ENCODE measurements around the gene GFOD1.

Gene GFOD1

DNA sequence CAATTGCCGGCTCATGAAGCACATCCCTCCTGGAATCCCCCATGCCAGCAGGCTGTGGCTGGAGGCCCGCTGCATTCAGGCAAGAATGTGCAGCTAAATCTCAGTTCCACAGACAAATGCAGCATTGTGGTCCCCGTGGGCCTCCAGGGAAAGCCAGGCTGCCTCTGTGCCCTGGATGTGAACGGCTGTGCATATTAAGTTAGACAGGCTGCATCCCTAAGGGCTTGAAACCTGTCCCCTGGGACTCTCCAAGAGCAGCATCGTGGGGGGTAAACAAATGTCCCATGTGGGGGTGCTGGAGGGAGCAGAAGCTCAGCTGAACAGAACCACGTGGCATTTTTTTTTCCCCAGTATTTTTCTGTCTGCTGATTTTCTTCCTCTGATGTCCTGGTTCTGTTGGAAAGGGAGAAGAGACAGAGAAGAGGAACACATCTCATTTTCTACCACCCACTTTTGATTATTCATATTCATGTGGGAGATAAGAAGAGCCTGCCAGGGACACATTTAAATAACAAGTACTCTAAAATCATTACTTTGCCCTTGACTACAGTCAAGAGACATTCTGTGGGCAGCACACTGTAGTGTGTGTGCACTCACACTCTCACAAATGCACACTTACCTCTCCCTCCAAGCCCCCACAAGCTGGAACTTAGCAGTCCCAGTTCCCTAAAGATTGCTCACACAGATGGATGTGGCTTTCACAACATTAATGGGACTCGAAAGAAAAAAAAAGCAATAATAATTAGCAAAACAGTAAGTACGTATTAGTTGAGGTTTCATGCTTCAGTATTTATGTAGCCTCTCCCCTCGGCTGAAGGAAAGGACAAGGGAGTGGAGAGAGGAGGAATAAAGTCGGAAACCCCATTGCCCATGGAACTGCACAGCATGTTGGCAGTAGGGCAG lies 16.9 kb downstream of the GFOD1 start:
- TF ChIP-seq ZNF565 (CRISPR knock-in tag; conservative IDR thresholded peaks at IDR 0.05; ENCODE audit: low read depth) (no peak), ZFP30 (CRISPR knock-in tag; IDR thresholded peaks at IDR 0.05) (no peak), ZFP3 (CRISPR knock-in tag; IDR thresholded peaks at IDR 0.05) (no peak), RARB (CRISPR knock-in tag; IDR thresholded peaks at IDR 0.05) (no peak), CSRNP3 (CRISPR knock-in tag; IDR thresholded peaks at IDR 0.05) (no peak), ZNF8 (CRISPR knock-in tag; IDR thresholded peaks at IDR 0.05) (no peak), TOX (CRISPR knock-in tag; IDR thresholded peaks at IDR 0.05; ENCODE audit: borderline replicate concordance) (no peak), OSR1 (CRISPR knock-in tag; IDR thresholded peaks at IDR 0.05) (no peak), SNAI2 (CRISPR knock-in tag; IDR thresholded peaks at IDR 0.05) (no peak), BACH2 (CRISPR knock-in tag; IDR thresholded peaks at IDR 0.05; ENCODE audit: borderline replicate concordance) (no peak), ESRRG (CRISPR knock-in tag; IDR thresholded peaks at IDR 0.05) (no peak), TCF4 (CRISPR knock-in tag; IDR thresholded peaks at IDR 0.05; ENCODE audit: borderline replicate concordance) (no peak), ZNF70 (CRISPR knock-in tag; IDR thresholded peaks at IDR 0.05) (no peak), ISL1 (CRISPR knock-in tag; IDR thresholded peaks at IDR 0.05) (no peak), ZC3H10 (CRISPR knock-in tag; IDR thresholded peaks at IDR 0.05) (no peak), ARNTL (CRISPR knock-in tag; IDR thresholded peaks at IDR 0.05; ENCODE audit: borderline replicate concordance, low read depth) (no peak)
- TF ChIP-seq, protein P1, sequence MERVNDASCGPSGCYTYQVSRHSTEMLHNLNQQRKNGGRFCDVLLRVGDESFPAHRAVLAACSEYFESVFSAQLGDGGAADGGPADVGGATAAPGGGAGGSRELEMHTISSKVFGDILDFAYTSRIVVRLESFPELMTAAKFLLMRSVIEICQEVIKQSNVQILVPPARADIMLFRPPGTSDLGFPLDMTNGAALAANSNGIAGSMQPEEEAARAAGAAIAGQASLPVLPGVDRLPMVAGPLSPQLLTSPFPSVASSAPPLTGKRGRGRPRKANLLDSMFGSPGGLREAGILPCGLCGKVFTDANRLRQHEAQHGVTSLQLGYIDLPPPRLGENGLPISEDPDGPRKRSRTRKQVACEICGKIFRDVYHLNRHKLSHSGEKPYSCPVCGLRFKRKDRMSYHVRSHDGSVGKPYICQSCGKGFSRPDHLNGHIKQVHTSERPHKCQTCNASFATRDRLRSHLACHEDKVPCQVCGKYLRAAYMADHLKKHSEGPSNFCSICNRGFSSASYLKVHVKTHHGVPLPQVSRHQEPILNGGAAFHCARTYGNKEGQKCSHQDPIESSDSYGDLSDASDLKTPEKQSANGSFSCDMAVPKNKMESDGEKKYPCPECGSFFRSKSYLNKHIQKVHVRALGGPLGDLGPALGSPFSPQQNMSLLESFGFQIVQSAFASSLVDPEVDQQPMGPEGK (CRISPR knock-in tag; IDR thresholded peaks at IDR 0.05; ENCODE audit: borderline replicate concordance) = no peak
- TF ChIP-seq, protein P2, sequence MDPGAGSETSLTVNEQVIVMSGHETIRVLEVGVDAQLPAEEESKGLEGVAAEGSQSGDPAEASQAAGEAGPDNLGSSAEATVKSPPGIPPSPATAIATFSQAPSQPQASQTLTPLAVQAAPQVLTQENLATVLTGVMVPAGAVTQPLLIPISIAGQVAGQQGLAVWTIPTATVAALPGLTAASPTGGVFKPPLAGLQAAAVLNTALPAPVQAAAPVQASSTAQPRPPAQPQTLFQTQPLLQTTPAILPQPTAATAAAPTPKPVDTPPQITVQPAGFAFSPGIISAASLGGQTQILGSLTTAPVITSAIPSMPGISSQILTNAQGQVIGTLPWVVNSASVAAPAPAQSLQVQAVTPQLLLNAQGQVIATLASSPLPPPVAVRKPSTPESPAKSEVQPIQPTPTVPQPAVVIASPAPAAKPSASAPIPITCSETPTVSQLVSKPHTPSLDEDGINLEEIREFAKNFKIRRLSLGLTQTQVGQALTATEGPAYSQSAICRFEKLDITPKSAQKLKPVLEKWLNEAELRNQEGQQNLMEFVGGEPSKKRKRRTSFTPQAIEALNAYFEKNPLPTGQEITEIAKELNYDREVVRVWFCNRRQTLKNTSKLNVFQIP (CRISPR knock-in tag; IDR thresholded peaks at IDR 0.05; ENCODE audit: borderline replicate concordance, low read depth) = no peak
- ATAC-seq = no peak

DNA sequence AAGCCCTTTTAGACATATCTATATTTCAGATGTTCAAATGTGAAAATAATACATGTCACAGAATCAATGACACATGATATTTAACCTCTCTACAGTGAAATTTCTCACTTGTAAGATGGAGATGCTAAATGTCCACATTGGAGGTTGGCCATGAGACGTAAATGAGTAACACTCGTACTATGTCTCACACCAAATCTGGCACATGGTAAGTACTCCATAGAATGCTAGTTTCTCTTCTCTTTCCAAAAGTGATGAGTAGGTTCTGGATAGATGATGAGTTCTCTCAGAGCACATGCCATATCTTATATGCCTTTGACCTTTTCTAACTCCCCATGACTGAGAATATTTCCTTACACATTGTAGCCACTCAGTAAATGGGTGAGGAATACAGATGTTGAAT lies 17.7 kb downstream of the GFOD1 start:
- TF ChIP-seq ZNF565 (CRISPR knock-in tag; conservative IDR thresholded peaks at IDR 0.05; ENCODE audit: low read depth) (no peak), ESRRG (CRISPR knock-in tag; IDR thresholded peaks at IDR 0.05) (no peak), TCF4 (CRISPR knock-in tag; IDR thresholded peaks at IDR 0.05; ENCODE audit: borderline replicate concordance) (no peak), BACH2 (CRISPR knock-in tag; IDR thresholded peaks at IDR 0.05; ENCODE audit: borderline replicate concordance) (no peak), ZC3H10 (CRISPR knock-in tag; IDR thresholded peaks at IDR 0.05) (no peak), ZNF8 (CRISPR knock-in tag; IDR thresholded peaks at IDR 0.05) (no peak), CSDC2 (CRISPR knock-in tag; IDR thresholded peaks at IDR 0.05) (no peak)
- TF ChIP-seq, protein P2 (CRISPR knock-in tag; IDR thresholded peaks at IDR 0.05; ENCODE audit: borderline replicate concordance, low read depth) = no peak

GRCh38 chr6:13468839-13469238 lies 18.6 kb downstream of the GFOD1 start:
- TF ChIP-seq, protein P2 (CRISPR knock-in tag; IDR thresholded peaks at IDR 0.05; ENCODE audit: borderline replicate concordance, low read depth) = no peak
- TF ChIP-seq ZNF8 (CRISPR knock-in tag; IDR thresholded peaks at IDR 0.05) (no peak), TCF4 (CRISPR knock-in tag; IDR thresholded peaks at IDR 0.05; ENCODE audit: borderline replicate concordance) (no peak), ZNF565 (CRISPR knock-in tag; conservative IDR thresholded peaks at IDR 0.05; ENCODE audit: low read depth) (no peak), ESRRG (CRISPR knock-in tag; IDR thresholded peaks at IDR 0.05) (no peak), CSRNP3 (CRISPR knock-in tag; IDR thresholded peaks at IDR 0.05) (no peak), GLIS3 (CRISPR knock-in tag; IDR thresholded peaks at IDR 0.05) (no peak), CSDC2 (CRISPR knock-in tag; IDR thresholded peaks at IDR 0.05) (no peak), PPARA (CRISPR knock-in tag; IDR thresholded peaks at IDR 0.05; ENCODE audit: borderline replicate concordance) (no peak), ZC3H10 (CRISPR knock-in tag; IDR thresholded peaks at IDR 0.05) (no peak), SNAI2 (CRISPR knock-in tag; IDR thresholded peaks at IDR 0.05) (no peak), ZNF70 (CRISPR knock-in tag; IDR thresholded peaks at IDR 0.05) (no peak), CREB5 (CRISPR knock-in tag; IDR thresholded peaks at IDR 0.05; ENCODE audit: low read depth) (no peak), OSR1 (CRISPR knock-in tag; IDR thresholded peaks at IDR 0.05) (no peak), ARNTL (CRISPR knock-in tag; IDR thresholded peaks at IDR 0.05; ENCODE audit: borderline replicate concordance, low read depth) (no peak), ZFP30 (CRISPR knock-in tag; IDR thresholded peaks at IDR 0.05) (no peak), ZFP3 (CRISPR knock-in tag; IDR thresholded peaks at IDR 0.05) (no peak), ISL1 (CRISPR knock-in tag; IDR thresholded peaks at IDR 0.05) (no peak), TOX (CRISPR knock-in tag; IDR thresholded peaks at IDR 0.05; ENCODE audit: borderline replicate concordance) (no peak)
- no peak for ATAC-seq

More for the DNA sequence above, 17.7 kb downstream of the GFOD1 start:
- no peak for ATAC-seq

Data from SK-N-SH treated with all-trans-retinoic acid at 6 μM for 48 hours (cell line).